Activated CD4-positive, alpha-beta T cell treated with anti-CD3 and anti-CD28 coated beads for 4 hours (primary cell): Measurements from ENCODE around the gene LZTR1.
A peak's percentile ranks its signal among the peaks of the same experiment; 100 is the strongest.
"Not testable (repeated sequence)": the region's sequence is repeated elsewhere in the genome, so short reads cannot be mapped to it uniquely, and the experiment has no call there.

Experiments used
- DNase-seq, 2 donors: peaks; one replicate each; pipeline ENCODE4 v3.0.0-alpha.2; 2020

Gene LZTR1

DNA sequence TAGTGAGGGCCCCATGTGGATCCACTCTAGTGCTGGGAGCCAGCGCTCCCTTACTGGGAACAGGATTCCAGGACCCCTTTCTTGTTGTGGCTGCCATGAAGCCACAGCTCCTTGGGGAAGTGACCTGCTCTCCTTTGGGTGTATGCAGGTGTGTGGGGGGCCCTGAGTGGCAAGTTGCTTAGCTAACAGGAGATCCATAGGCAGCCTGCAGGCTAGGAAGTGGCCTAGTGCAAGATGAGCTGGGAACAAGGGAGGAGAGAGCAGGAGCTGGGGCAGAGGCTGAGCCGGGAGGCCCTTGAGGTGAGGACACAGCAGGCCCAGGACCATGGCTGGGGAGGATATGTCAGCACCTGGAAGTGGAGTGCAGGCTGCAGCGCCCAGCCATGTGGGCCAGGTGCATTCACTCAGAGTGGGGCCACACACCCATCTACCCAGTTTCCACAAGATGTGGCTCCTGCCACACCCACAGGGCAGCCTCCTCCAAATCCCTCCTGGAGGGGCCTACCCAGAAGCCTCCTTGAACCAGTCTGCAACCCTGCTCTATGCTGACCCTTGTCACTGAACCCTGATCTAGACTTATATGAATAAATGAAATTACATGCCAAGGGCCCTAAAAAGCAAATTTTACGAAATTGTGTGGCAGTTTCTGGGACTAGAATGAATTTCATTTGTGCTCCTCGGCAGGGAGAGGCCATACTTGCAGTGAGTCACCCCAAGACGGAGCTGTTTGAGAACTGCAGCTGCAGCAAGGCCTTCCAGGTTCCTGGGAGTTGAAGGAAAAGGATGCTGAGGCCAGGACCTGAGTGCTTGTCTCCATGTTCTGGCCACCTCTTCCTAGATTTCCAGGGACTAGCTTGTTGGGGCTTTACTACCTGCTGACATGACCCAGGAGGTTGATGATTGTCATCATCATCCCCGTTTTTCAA lies 16.6 kb downstream of the LZTR1 start:
- no peak for DNase-seq

DNA sequence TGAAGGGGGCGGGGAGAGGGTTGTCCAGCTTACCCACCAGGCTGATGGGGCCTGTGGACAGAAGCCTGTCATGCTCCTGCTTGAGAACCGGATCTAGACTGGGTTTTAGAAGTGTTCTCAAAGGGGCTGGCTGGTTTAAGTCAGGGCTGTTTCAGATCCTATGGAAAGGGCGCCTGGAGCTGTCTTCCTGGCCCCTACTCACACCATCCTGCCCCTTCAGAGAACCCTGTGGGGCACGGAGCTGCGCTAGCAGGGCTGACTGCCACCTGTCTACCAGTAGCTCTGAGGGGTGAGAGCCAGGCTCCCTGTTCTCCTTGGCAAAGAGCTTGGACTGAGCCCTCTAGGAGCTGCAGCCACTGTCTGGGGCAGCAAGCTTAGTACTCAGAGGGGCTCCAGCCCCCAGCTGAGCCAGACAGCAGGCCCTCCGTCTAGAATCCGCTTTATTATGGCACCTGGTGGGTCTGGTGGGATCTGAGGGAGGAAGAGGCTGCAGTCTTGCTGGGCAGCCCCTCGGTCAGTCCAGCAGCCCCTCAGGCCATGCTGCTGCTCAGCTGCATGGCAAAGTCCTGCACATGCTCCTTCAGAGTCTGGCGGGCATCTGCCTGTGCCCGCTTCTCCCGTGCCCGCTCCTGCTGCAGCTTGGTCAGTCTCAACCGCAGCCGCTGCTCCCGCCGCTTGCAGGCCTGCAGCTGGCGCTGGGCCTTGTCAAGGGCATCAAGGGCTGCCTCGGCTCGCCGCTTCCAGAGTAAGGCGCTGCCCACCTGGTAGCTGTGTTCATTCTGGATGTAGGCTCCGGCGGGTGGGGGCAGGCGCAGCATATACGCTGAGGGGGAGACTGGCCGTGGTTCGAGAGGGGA lies 17.5 kb downstream of the LZTR1 start:
- DNase-seq, result no peak

- DNase-seq, result no peak
Measured at GRCh38 chr22:21000207-21000986, 18.3 kb downstream of the LZTR1 start.

GRCh38 chr22:21000987-21001600 lies 19.0 kb downstream of the LZTR1 start:
- DNase-seq, result no peak

DNA sequence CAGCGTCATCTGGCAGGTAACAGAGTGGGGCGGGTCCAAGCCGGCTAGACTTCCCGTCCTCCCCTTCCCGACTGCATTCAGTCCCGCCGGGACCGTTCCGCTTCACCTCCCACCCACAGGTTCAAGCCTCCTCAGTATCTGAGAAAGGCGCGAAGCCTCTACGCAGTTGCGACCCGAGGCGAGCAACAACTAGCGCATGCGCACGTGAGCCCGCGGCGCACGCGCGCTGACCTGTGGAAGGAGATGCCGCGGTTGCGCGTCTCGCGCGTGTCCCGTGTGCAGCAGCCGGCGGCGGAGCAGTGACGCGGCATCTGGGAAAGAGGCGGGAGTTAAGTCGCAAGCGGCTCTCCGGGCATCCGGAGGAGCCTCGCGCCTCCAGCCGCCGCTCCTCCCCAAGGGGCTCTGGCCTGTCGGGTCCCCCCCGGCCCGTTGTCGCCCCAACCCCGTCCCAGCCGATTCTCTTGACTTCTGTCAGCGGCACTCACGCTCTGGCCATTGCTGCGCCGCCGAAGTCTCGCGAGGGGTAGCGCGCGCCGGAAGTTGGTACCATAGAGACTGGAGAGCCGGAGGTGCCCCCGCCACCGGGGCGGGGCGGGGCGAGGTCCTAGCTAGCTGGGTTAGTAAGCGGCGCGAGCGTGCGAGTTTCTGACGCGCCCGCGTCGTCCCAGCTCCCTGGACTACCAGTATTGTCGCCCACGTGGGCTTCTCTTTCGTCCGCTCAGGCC lies 19.7 kb downstream of the LZTR1 start, which contains the start of gene THAP7:
Gene THAP7, minus strand, starts transcription at position 518 of the 725 bp plus-strand sequence. Its CDS starts 207 bp downstream, at position 311.
- DNase-seq, result peak; percentile 97 to 98

DNA sequence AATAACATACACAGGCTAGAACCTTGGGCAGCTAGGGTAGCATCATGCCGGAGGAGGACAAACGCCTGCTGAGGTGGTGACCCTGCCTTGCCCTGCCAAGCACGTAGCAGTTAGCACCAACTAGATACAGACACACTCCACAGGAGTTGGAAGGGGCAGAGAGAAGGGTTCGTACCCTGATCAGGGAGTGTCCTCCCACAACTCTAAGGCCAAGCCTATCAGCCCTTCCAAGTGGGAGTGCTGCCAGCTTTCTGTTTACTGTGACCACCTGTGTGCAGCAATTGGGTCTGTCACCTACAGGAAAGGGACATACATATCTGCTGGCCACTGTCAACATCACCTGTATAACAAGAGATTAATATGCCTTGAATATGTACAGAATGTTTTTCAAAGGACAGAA lies 21.7 kb downstream of the LZTR1 start:
- no peak for DNase-seq

- not testable (repeated sequence) for DNase-seq
Measured at GRCh38 chr22:21009208-21009607, 27.1 kb downstream of the LZTR1 start.

- DNase-seq, result no peak
Measured at GRCh38 chr22:21009638-21010425, 27.7 kb downstream of the LZTR1 start.

DNA sequence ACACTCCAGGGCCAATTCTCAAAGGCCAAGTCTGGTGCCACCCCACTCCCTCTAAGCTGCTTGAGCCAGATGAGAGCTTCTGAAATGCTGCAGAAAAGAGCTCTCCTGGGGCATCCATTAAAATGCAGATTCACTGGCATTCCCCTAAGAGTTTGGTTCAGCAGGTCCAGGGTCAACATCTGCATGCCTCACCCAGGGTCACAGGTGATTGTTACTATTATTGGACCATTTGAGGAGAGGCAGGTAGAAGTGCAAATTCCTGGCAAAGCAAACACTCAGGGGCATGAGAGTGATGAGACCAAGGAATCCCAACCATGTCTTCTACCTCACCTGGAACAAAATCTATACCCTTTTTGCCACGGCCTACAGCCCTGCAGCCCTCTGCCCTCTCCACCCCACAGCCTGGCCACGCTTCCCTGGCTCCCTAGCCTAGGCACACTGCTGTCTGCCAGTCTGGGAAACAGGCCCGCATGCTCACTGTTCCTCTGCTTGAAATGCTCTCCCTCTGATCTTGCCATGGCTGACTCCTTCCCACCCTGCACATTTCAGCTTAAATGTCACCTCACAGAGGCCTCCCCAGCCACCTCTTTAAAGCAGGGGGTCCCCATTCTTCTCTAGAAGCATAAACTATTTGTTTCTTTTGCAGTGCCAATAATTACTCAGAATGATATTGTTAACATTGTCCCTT lies 28.5 kb downstream of the LZTR1 start:
- DNase-seq, result no peak

GRCh38 chr22:21012446-21013407 lies 30.6 kb downstream of the LZTR1 start:
- DNase-seq, result no peak

DNA sequence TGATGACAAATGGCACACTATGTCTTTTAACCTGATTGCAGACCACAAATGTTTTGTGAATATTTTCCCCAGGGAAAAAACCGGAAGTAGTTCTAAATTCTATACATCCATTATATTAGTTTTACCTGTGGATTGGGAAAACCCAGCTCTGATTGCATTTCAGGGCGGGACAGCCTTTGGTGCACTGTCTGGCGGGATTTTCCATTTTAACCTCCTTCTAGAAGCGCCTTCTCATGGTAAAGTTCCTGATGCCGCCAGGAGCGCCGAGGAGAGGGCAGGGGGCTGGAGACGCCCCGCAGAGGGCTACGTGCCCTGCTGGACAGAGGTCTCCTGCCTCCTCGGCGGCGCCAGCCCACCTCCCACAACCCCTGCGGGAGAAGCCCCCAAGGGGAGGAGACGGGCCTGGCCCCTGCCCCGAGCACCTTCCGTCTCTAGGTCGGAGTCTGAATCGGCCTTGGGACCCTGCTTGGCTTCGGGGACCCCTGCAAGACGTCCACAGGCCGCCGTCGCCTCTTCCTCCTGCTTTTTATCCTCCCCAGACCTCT lies 31.6 kb downstream of the LZTR1 start:
- no peak for DNase-seq

DNA sequence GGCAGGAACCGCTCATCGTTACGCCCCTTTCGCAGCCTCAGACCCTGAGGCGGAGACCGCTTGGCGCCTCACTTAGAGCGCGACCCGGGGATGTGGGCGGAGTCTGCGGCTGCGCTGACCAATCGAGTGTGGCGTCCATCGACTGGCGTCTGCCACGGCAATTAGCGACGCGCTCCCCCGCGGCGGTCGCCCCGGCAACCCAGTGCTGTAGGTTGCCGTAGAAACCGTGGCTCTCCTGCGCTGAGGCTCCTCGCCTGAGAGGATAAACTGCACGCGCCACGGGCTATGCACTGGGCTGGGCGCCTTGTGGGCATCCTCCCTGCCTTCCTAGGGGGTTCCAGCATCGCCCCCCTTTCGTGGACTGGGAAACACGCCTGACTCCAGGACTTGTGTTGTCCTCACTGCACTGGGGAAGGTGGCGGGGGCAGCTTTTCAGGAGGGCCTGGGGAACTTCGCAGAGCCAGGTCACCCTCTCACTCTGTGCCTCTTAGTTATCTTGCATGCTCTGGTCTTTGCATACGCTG lies 32.2 kb downstream of the LZTR1 start:
- peak; percentile 73 to 74 for DNase-seq

- no peak for DNase-seq
Measured at GRCh38 chr22:21014726-21015465, 32.8 kb downstream of the LZTR1 start, which contains the start of gene P2RX6. Gene P2RX6, plus strand, starts transcription at chr22:21015165. Its CDS starts 10 bp downstream, at chr22:21015175.

GRCh38 chr22:21015466-21016006 lies 33.4 kb downstream of the LZTR1 start:
- no peak for DNase-seq

GRCh38 chr22:21016644-21017420 lies 34.7 kb downstream of the LZTR1 start:
- no peak for DNase-seq

GRCh38 chr22:21018314-21018713 lies 36.2 kb downstream of the LZTR1 start:
- no peak for DNase-seq
